ENCODE results near the gene PAK5. TPM values are rescaled to one million over a fixed set of nuclear protein-coding genes. Genes with fewer than 3 reads are reported as not detected.

Gene PAK5
- total RNA-seq = not detected in 2 replicates

GRCh38 chr20:9838378-9839295, at the start of gene PAK5:
PAK5 (minus strand) TSS chr20:9839076; CDS start chr20:9644328, 194,748 bp downstream.

DNA sequence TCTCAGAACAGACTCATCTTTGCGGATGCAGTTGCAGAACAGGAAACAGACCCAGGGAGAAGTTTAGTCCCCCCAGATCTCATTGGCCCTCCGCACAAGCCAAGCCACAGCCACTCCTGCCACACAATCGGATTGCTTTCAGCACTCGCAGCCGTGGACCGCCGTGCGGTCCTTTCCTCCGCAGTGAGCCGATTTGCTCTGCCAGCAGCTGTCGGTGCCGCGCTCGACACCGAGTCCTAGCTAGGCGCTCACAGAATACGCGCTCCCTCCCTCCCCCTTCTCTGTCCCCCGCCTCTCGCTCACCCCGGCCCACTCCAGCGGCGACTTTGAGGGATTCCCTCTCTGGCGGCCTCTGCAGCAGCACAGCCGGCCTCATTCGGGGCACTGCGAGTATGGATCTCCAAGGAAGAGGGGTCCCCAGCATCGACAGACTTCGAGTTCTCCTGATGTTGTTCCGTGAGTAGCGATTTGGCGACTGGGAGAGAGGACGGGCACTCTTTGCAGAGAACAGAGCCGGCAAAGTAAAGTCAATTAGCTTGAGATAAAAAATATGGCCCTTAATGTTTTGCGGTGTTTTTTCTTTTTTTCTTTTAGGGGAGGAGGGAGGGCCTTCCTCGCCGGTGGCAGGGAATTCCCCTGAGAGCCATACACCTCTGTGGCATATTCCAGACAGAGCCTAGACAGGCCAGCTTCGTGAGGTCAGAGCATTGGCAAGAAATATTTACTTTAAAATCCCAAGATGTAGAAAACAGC, 324.2 kb downstream of the PAK5 start, which contains the start of gene LAMP5:
Gene LAMP5 (plus strand): TSS at position 130 of the 753 bp plus-strand sequence. CDS start 263 bp downstream, at position 393.

Other genes starting within 250 kb of the PAK5 start
- 1.2 and 1.6 TPM in 2 replicates for gene ANKEF1, start 195.9 kb upstream of the PAK5 start, total RNA-seq